DOHH2 (cell line): ENCODE data around the gene WNT2.

Source experiments
- CTCF ChIP-seq: fragments of 200-600 bp; sonication (generic); IDR thresholded peaks from one replicate; pipeline ENCODE4 v1.5.1; 2014; ENCODE audit warnings: antibody characterized with exemption, mild to moderate bottlenecking, low read depth, low read length; ENCODE audit not compliant: poor library complexity, severe bottlenecking
- EZH2phosphoT487 ChIP-seq: fragments of 200-600 bp; sonication (generic); IDR thresholded peaks from 2 replicates; pipeline ENCODE4 v1.6.1; 2017; ENCODE audit warnings: borderline replicate concordance, mild to moderate bottlenecking, antibody characterized with exemption, low read length, moderate library complexity, mixed read lengths

DNA sequence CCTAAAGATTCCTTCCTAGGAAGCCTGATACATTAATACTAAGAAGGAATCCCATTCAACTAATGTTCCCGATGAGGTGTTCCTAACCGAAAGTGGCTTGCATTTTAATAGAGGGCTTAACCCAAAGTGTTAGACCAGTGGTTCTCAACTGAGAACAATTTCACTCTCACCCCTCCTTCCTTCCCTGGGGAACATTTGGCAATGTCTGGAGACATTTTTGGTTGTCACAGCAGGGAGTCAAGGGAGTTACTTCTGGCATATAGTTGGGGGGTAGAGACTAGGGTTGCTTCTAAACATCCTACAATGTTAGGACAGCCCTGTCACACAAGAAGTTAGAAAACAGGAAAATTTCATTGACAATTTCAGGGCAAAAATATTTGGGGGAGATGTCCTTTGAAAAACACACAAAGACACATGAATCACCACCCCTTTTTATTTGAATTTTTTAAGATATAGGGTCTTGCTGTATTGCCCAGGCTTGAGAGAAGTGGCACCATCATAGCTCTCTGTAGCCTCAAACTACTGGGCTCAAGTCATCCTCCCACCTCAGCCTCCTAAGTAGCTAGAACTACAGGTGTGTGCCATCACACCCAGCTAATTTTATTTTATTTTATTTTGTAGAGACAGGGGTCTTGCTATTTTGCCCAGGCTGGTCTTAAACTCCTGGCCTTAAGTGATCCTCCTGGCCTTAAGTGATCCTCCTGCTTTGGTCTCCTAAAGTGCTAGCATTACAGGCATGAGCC, 50.7 kb downstream of the WNT2 start:
- TF ChIP-seq CTCF (no peak), EZH2phosphoT487 (no peak)
